Neural progenitor cell (in vitro differentiated cells): Measurements from ENCODE around the gene NSMCE4A.

Experiments
- EZH2 ChIP-seq: fragments of 200-600 bp; sonication (generic); IDR thresholded peaks from 2 replicates; pipeline ENCODE4 v1.6.1; 2017; ENCODE audit warnings: antibody characterized with exemption, mild to moderate bottlenecking, moderate library complexity
- EZH2phosphoT487 ChIP-seq: fragments of 200-600 bp; sonication (generic); IDR thresholded peaks from 2 replicates; pipeline ENCODE4 v1.6.1; 2017; ENCODE audit warnings: antibody characterized with exemption
- TF ChIP-seq, protein P1 (sequence below): fragments of 200-600 bp; sonication (generic); IDR thresholded peaks from 2 replicates; pipeline ENCODE4 v1.5.1; 2017; ENCODE audit warnings: antibody characterized with exemption, mild to moderate bottlenecking

DNA sequence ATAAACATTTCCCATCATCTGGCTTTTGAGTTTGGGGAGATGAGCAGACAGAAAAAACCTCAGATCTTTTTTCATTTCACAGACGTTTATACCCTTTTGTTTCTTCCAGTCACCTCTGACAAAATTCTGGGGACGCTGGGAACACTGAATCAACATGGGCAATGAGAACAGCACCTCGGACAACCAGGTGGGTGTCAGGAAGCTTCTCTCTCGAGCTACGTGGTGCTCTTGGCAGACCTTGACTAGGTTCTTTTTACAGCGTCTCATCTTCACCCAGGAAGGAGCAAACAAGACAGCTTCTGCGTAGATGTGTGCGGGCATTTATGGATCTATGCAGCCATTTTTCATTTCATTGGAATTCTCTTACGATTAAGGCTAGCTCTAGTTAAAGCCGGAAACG is 46.8 kb upstream of the NSMCE4A start:
- TF ChIP-seq, protein P1, sequence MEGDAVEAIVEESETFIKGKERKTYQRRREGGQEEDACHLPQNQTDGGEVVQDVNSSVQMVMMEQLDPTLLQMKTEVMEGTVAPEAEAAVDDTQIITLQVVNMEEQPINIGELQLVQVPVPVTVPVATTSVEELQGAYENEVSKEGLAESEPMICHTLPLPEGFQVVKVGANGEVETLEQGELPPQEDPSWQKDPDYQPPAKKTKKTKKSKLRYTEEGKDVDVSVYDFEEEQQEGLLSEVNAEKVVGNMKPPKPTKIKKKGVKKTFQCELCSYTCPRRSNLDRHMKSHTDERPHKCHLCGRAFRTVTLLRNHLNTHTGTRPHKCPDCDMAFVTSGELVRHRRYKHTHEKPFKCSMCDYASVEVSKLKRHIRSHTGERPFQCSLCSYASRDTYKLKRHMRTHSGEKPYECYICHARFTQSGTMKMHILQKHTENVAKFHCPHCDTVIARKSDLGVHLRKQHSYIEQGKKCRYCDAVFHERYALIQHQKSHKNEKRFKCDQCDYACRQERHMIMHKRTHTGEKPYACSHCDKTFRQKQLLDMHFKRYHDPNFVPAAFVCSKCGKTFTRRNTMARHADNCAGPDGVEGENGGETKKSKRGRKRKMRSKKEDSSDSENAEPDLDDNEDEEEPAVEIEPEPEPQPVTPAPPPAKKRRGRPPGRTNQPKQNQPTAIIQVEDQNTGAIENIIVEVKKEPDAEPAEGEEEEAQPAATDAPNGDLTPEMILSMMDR: no peak
- TF ChIP-seq EZH2: no peak
- no peak for TF ChIP-seq EZH2phosphoT487
